Suppressor macrophage (primary cell): Measurements from ENCODE around the gene MAP3K7CL.

Experiments used
- DNase-seq, 4 experiments: peaks; one replicate each; pipeline ENCODE4 v3.0.0-alpha.2; 2020 to 2022

Gene MAP3K7CL

DNA sequence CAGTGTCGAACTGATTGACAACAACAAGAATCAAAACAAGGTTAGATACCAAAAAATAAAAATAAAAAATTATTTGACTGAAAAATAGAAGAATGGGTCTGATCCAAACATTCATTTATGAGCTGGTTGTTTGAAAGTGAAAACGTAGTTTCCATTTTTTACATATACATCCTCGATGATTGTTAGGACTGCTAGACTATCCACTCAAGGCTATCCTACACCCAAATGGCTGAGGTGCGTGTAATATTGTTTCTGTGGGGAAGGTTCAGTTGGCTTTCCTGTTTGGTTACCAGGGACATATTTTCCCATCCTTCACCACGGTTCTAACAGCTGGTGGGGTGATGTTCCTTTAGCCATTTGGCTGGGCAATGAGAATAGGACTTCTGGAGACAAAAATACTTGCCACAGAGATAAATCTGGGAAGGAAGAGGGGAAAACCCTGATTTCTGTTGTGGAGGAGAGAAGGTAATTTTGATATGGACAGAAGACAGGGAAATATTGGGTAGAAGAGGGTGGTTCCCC lies 66.3 kb downstream of the MAP3K7CL start:
- peak in 1 of 4 experiments; percentile 28 for DNase-seq

GRCh38 chr21:29201186-29201585 lies 70.7 kb downstream of the MAP3K7CL start:
- DNase-seq, result no peak

DNA sequence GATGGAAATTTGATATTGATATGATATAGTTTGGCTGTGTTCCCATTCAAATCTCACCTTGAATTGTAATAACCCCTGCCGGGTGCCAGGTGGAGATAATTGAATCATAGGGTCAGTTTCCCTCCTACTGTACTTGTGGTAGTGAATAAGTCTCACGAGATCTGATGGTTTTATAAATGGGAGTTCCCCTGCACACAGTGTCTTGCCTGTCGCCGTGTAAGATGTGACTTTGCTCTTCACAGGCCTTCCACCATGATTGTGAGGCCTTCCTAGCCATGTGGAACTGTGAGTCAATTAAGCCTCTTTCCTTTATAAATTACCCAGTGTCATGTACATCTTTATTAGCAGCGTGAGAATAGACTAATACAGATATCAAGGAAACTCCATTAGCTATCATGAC lies 74.6 kb downstream of the MAP3K7CL start:
- no peak for DNase-seq

DNA sequence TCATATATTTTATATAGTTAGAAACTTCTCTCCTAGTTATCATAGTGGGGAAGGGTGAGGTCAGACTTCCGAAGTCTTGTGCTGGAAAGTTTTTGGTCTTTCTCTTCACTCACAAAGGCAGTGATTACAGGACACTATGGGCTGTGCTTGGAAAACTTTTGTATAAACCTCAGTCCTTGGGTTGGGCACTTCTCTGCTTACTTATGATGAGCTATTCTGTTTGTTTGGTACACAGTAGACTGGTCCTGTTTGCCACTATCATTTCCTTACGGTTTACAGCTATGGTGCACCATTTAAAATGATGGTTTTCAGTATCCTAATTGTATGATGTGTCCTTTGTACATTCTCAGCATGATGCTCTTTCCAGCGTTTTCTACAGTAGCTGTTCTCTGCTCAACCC lies 75.5 kb downstream of the MAP3K7CL start:
- DNase-seq, result no peak

GRCh38 chr21:29206445-29206844 lies 76.0 kb downstream of the MAP3K7CL start:
- no peak for DNase-seq

DNA sequence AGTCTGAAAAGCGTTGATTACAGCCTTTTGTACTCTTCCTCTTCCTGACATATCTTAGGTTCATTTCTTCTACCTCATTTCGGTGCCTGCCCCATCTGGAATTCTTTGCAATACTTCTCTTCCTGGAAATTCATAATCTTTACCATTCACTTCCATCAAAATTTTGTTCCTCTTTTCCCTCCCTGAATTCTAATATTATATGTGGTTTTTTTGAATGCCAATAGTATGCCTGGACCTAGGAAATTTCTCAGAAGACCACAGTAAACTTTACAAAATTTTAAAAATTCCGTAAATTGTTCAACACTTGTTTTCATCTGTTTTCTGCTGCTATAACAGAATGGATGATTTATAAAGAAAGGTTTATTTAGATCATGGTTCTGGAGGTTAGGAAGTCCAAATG lies 76.8 kb downstream of the MAP3K7CL start:
- no peak for DNase-seq

DNA sequence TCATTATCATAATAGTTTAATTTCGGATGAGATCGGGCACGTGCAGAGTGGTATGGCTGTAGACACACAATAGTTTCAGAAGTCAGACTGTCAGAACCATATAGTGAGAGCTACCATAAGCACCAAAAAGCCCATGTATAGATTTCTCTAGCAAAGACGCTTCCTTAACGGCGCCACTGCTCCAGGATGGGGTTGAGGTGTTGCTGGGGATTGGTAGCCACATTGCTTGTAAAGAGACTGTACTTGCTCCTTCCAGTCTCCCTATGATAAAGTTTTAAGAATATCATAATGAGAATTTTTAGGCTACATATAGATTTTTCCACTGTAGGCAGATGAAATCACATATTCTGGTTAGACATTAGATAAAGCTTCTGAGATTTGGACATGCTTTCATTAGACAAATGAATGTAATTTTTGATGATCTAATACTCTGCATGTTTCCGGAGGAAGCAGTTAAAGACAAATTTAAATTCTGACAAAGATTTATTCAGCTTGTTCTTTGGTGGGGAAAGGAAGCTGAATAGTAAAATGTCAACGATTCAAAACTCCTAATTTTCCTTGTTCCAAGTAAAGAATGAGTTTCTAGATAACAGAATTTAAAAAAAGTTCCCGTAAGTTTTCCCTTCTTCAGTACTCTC lies 77.7 kb downstream of the MAP3K7CL start:
- peak in 2 of 4 experiments; percentile 63 to 67 for DNase-seq

DNA sequence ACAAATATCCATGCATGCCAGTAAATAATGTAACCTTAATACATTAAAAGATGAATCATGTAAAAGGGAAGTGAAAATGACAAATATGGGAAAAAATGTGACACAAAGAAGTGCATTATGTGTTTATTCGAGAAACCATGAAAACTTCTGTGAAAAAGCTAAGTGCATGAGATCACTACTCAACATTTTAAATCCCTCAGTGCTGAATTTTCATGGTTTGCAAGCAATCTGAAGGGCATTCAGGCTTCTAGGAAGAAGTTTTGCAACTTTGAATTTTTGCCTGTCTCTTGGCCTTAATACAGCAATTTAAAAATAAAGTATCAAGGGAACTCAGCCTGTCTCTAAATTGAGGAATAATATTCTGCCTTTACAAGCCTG lies 78.2 kb downstream of the MAP3K7CL start:
- peak; percentile 51 to 94 (median 74) for DNase-seq

- DNase-seq, result no peak
These were observed 79.3 kb downstream of the MAP3K7CL start for GRCh38 chr21:29209696-29210095.

DNA sequence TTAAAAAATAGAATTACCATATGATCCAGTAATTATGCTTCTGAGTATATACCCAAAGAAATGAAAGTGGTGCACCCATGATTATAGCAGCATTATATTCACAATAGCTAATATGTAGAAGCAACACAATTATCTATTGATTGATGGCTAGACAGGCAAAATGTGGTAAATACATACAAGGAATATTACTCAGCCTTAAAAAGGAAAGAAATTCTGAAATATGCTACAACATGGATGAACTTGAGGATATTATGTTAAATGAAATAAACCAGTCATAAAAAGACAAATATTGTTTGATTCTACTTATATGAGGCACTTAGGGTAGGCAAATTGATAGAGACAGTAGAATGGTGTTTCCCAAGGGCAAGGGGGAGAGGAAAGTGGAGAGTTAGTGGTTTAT lies 80.8 kb downstream of the MAP3K7CL start:
- no peak for DNase-seq

DNA sequence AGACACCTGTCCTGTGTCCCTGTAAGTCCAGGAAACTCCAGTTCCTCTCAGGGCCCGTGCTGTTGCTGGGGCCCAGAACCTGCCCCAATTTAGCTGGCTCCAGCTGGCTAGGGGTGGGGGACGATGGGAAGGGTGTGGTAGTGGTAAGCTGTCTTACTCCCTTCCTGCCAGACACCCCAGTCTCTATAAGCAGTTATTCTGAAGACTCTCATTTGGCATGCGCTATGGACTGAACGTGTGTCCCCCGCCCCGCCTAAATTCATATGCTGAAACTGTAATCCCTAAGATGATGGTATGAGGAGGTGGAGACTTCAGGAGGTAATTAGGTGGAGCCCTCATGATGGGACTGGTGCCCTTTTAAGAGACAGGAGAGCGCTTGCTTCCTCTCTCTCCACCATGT lies 82.0 kb downstream of the MAP3K7CL start:
- no peak for DNase-seq

DNA sequence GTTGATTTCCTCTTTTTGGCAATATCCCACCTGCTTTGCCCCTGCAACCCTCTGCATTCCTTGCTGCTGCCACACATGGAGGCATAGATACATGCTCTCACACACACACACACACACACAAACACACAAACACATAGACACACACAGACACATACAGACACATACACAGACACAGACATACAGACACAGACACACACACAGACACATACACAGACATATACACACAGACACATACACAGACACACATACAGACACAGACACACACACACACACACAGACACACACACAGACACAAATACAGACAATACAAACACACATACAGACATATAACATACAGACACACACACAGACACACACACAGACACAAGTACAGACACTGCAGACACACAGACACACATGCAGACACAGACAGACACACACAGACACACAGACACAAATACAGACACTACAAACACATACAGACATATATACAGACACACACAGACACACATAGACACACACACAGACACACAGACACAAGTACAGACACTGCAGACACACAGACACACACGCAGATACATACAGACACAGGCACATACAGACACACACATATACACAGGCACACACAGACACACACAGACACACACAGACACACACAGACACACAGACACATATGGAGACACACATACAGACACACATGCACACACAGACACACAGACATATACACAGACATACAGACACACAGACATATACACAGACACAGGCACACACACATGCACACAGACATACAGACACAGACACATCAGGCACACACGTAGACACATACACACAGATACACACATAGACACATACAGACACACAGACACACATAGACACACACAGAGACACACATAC lies 83.3 kb downstream of the MAP3K7CL start:
- DNase-seq, result no peak

- DNase-seq, result no peak
These were observed 85.3 kb downstream of the MAP3K7CL start for GRCh38 chr21:29215709-29216108.

DNA sequence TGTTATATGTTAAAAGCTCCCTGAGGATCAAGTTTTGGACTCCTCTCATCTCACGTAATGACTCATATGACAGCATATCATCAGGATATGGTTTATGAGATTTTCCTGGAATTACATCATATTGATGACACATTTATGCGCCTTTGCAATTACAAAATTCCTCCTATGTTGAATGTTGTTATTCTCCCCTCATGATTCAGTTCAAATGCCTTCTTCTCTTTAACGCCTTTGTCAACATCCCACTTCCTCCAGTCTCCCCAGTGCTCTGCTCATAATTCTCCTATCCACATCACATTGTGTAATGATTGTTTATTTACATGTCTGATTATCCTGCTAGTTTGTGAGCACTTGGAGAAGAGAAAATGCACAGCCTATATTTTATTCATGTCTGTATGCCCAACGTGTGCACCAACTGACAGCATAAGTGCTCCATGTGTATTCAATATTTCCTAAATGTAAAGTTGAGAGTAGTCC lies 87.4 kb downstream of the MAP3K7CL start:
- DNase-seq, result peak; percentile 67 to 94 (median 82)

GRCh38 chr21:29218749-29219148 lies 88.3 kb downstream of the MAP3K7CL start:
- no peak for DNase-seq

DNA sequence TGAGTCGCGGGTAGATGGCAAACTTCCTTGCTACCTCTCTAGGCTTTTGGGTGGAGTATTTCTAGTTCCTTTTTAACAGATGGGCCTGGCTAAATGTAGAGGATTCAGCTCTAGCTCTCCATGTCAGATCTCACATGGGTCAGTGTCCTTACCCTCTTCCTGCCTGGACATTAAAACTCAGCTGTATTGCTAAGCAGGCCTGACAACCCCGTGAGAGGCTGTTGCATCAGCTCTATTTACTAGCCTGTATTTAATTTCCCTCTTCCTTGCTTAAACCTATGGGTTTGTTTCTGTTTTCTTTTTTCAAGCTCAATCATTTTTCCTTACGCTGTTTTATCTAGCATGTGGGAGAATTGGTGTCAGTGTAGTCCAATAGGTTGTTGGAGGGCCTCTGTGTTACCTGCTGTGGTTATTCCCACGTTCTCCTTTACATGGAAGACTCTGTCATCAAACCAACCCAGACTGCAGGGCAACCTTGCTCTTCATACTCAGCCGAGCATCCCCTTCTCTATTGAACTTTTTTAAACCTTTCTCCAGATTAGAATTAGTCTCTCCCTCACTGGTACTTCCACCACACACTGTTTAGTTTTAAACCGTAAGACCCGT lies 88.8 kb downstream of the MAP3K7CL start:
- peak; percentile 80 to 93 (median 90) for DNase-seq

DNA sequence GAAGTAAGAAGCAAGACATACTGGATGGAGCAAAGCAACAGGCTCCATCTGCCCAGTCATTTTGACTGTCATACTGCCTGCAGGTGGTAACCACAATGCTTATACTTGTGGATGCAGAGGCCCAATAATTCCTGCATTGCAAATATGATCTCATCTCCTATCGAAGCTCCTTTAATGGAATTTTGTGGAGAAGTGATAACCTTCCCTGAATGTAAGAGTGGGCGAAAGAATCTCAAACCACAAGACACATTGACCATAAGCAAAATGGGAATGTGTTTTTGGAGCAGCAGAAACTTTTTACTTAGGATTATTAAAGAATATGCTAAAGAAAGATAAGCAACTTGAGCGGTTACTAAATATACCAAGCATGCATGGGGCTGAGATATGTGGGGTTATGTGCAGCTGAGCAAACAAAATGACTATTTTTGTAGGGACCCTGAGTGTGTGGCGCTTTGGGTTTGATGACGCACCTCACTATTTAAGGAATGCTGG lies 90.9 kb downstream of the MAP3K7CL start:
- no peak for DNase-seq

- no peak for DNase-seq
These were observed 93.6 kb downstream of the MAP3K7CL start for GRCh38 chr21:29224006-29224405.
